Measurements from ENCODE around the gene ZNF148. TPM values are rescaled to one million over a fixed set of nuclear protein-coding genes. Genes with fewer than 3 reads are reported as not detected.
"Not testable (repeated sequence)": the region's sequence is repeated elsewhere in the genome, so short reads cannot be mapped to it uniquely, and the experiment has no call there.

The ZNF148 gene
- total RNA-seq, 1 donor from 2014 or later = 45.7 TPM

GRCh38 chr3:125395091-125395490 lies 20.0 kb upstream of the ZNF148 start:
- TF ChIP-seq, protein P1, sequence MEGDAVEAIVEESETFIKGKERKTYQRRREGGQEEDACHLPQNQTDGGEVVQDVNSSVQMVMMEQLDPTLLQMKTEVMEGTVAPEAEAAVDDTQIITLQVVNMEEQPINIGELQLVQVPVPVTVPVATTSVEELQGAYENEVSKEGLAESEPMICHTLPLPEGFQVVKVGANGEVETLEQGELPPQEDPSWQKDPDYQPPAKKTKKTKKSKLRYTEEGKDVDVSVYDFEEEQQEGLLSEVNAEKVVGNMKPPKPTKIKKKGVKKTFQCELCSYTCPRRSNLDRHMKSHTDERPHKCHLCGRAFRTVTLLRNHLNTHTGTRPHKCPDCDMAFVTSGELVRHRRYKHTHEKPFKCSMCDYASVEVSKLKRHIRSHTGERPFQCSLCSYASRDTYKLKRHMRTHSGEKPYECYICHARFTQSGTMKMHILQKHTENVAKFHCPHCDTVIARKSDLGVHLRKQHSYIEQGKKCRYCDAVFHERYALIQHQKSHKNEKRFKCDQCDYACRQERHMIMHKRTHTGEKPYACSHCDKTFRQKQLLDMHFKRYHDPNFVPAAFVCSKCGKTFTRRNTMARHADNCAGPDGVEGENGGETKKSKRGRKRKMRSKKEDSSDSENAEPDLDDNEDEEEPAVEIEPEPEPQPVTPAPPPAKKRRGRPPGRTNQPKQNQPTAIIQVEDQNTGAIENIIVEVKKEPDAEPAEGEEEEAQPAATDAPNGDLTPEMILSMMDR (IDR thresholded peaks at IDR 0.05; ENCODE audit: borderline replicate concordance) = no peak
- intact Hi-C loops (cut with micrococcal nuclease) = no loop called here
- no peaks in the 10 kb centered on the region for H3K9me3 ChIP-seq (replicated peaks)

GRCh38 chr3:125394406-125394805 lies 19.3 kb upstream of the ZNF148 start:
- intact Hi-C loops (cut with micrococcal nuclease) = no loop called here
- Histone ChIP-seq H3K4me1 (no peaks in the 10 kb centered on the region), H3K27me3 (ENCODE audit: low read depth) (peaks cover 12% of the 10 kb centered on the region), H3K9me3 (replicated peaks) (no peaks in the 10 kb centered on the region), H3K4me3 (no peak overlapping the region), H3K36me3 (no peaks in the 10 kb centered on the region), H3K27ac (replicated peaks) (no peak overlapping the region)
- no peak for DNase-seq
- TF ChIP-seq, protein P1 (IDR thresholded peaks at IDR 0.05; ENCODE audit: borderline replicate concordance) = no peak

More at GRCh38 chr3:125395091-125395490, 20.0 kb upstream of the ZNF148 start:
- DNase-seq = no peak
- Histone ChIP-seq H3K36me3 (no peaks in the 10 kb centered on the region), H3K27ac (replicated peaks) (no peak overlapping the region), H3K4me3 (no peak overlapping the region), H3K4me1 (no peaks in the 10 kb centered on the region), H3K27me3 (ENCODE audit: low read depth) (peaks cover 12% of the 10 kb centered on the region)

DNA sequence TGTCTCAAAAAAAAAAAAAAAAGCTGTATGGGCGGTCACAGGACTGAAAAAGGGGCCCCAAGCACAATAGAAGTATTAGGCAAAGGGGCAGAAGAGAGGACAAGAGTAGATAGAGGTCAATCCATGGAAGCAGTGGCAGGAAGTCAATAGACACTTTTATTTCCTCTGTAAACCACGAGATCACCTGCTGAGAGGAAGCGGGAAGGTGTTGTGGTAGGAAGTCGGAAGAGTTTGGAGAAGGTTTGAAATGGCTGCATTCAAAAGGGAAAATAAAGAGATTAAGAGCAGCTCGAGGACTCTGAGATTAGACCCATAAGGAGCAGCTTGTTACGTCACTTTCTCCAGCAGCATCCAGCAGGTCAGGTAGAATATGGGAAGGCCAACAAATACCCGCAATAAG lies 14.2 kb upstream of the ZNF148 start:
- TF ChIP-seq, protein P1 (IDR thresholded peaks at IDR 0.05; ENCODE audit: borderline replicate concordance) = no peak
- intact Hi-C loops (cut with micrococcal nuclease) = no loop called here
- H3K4me3 ChIP-seq = no peak overlapping the region
- no peak for DNase-seq
- H3K9me3 ChIP-seq (replicated peaks) = no peaks in the 10 kb centered on the region
- H3K36me3 ChIP-seq = no peaks in the 10 kb centered on the region
- no peaks in the 10 kb centered on the region for H3K4me1 ChIP-seq
- H3K27me3 ChIP-seq (ENCODE audit: low read depth) = no peaks in the 10 kb centered on the region
- no peak overlapping the region for H3K27ac ChIP-seq (replicated peaks)

GRCh38 chr3:125388369-125388768 lies 13.2 kb upstream of the ZNF148 start:
- H3K27me3 ChIP-seq (ENCODE audit: low read depth); H3K36me3 ChIP-seq; DNase-seq; H3K27ac ChIP-seq (replicated peaks); H3K9me3 ChIP-seq (replicated peaks); H3K4me3 ChIP-seq; H3K4me1 ChIP-seq; intact Hi-C loops (cut with micrococcal nuclease): not testable (repeated sequence)

- Histone ChIP-seq H3K27ac (replicated peaks) (no peak overlapping the region), H3K27me3 (ENCODE audit: low read depth) (peaks cover 5% of the 10 kb centered on the region), H3K4me3 (no peak overlapping the region), H3K36me3 (no peaks in the 10 kb centered on the region), H3K4me1 (no peaks in the 10 kb centered on the region), H3K9me3 (replicated peaks) (no peaks in the 10 kb centered on the region)
- intact Hi-C loops (cut with micrococcal nuclease) = no loop called here
- DNase-seq = no peak
- TF ChIP-seq, protein P1 (IDR thresholded peaks at IDR 0.05; ENCODE audit: borderline replicate concordance) = no peak
These were observed 11.7 kb upstream of the ZNF148 start for GRCh38 chr3:125386811-125387210.

GRCh38 chr3:125383744-125384143 lies 8.6 kb upstream of the ZNF148 start:
- DNase-seq = no peak
- peaks cover 5% of the 10 kb centered on the region for H3K27me3 ChIP-seq (ENCODE audit: low read depth)
- TF ChIP-seq, protein P1 (IDR thresholded peaks at IDR 0.05; ENCODE audit: borderline replicate concordance) = no peak
- no peaks in the 10 kb centered on the region for H3K36me3 ChIP-seq
- no peaks in the 10 kb centered on the region for H3K9me3 ChIP-seq (replicated peaks)
- H3K27ac ChIP-seq (replicated peaks) = no peak overlapping the region
- H3K4me3 ChIP-seq = no peak overlapping the region
- intact Hi-C loops (cut with micrococcal nuclease) = no loop called here
- H3K4me1 ChIP-seq = no peaks in the 10 kb centered on the region
